Measurements from ENCODE around the gene TBC1D22A. TPM values are rescaled to one million over a fixed set of nuclear protein-coding genes. Genes with fewer than 3 reads are reported as not detected.

Gene TBC1D22A
- total RNA-seq, 2 experiments from 2014 or later: 36.0 to 38.0 TPM

DNA sequence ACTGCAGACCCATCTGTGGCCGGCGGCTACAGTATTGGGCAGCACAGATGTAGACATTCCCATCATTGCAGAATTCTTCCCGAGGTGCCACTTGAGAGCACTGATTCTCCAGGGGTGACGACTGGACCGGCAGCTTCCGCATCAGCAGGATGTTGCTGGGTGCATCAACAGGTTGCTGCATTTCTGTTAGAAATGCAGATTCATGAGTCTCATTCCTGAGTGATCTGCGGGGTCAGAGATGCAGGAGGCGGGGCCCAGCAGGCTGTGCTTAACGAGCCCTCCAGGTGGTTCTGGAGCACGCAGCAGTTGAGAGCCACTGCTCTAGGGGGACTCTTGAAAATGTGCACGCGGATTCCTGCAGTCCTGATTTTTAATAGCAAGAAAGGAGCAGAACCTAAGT lies 321.8 kb downstream of the TBC1D22A start:
- POLR2A ChIA-PET: no interaction called here

DNA sequence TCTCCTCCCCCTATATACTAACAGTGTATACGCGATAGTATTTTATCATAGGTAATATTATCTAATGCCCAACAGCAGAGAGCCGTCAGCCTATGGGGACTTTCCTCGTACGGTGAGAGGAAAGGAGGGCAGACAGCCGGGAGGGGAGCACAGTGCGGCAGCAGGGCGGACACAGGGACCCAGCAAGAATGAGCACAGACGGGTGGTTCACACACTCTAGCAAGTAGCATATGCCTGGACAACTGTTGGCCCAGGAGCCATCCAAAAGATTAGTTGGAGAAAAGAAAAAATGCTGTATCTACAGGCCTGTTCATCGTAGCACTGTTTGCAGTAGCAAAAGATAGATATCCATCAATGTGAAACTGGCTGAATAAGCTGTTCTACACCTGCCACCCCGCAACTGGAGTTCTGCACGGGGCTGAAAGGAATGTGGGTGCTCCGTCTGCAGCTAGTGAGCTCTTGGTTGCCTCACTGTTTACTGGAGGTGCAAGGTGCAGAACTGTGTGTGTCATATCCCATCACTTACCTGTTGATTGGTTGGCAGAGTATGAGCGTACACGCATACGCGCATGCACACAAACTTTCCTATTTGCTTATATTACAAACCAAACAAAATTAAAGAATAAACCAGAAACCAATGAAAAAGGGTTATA lies 324.3 kb downstream of the TBC1D22A start:
- ChIA-PET POLR2A (interaction anchor here (0.6 kb wide), 1 partner anchor 126 kb away, joined by 3 read pairs; no protein-coding TSS in a partner anchor), CTCF (no interaction called here)
- Mint-ChIP-seq H3K4me3 (no peak overlapping the region), H3K4me1 (peaks cover 38% of the 10 kb centered on the region), H3K27me3 (no peaks in the 10 kb centered on the region), H3K36me3 (ENCODE audit: low read depth) (peaks cover 3% of the 10 kb centered on the region), H3K9me3 (ENCODE audit: low read depth) (no peaks in the 10 kb centered on the region), H3K27ac (no peak overlapping the region)
- intact Hi-C loops (cut with DNase I, micrococcal nuclease): no loop called here
- DNase-seq (no peak), ATAC-seq (no peak)

More for the DNA sequence above, 321.8 kb downstream of the TBC1D22A start:
- CTCF ChIA-PET: no interaction called here
- DNase-seq: no peak
- no peak overlapping the region for H3K4me3 Mint-ChIP-seq
- peaks cover 6% of the 10 kb centered on the region for H3K9me3 Mint-ChIP-seq (ENCODE audit: low read depth)
- intact Hi-C loops (cut with DNase I, micrococcal nuclease): no loop called here
- peaks cover 6% of the 10 kb centered on the region for H3K36me3 Mint-ChIP-seq (ENCODE audit: low read depth)
- no peak overlapping the region for H3K27ac Mint-ChIP-seq
- no peaks in the 10 kb centered on the region for H3K27me3 Mint-ChIP-seq
- peaks cover 21% of the 10 kb centered on the region for H3K4me1 Mint-ChIP-seq
- ATAC-seq: no peak

DNA sequence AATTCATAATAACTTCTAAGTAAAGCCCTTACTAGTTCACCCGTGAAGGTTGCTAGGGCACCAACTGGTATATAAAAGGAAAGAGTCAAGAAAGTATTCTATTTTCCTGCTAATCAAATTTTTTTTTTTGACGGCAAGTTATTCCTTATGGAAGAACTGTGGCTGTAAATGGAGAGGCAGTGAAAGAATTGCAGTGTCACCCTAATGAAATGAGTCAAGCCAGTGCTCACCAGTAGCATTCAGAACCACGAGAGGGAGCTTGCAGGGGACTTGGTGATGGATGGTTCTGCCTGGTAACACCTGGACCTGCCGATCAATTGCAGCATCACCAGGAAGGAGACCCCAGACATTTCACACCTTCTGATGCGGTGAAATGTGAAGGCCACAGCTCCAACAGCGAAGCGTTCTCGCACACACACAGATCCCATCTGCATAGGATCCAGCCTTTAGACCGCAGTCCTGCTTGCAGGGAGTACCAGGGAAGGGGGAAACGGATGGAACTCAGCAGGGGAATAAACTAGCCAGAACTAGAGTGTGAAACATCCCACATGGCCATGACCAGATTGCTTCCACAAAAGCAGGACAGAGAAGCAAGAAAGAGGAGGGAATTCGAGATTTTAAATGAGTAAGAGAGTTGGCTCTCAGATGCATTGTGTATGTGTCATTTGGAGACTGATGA lies 326.2 kb downstream of the TBC1D22A start:
- Mint-ChIP-seq H3K4me1 (peaks cover 24% of the 10 kb centered on the region), H3K9me3 (ENCODE audit: low read depth) (peaks cover 4% of the 10 kb centered on the region), H3K27me3 (no peaks in the 10 kb centered on the region), H3K4me3 (no peak overlapping the region), H3K36me3 (ENCODE audit: low read depth) (peaks cover 10% of the 10 kb centered on the region), H3K27ac (no peak overlapping the region)
- DNase-seq (no peak), ATAC-seq (no peak)
- POLR2A ChIA-PET: no interaction called here
- CTCF ChIA-PET: interaction anchor here (0.6 kb wide), 1 partner anchor 167 kb away, joined by 3 read pairs; no protein-coding TSS in a partner anchor
- intact Hi-C loops (cut with DNase I, micrococcal nuclease): no loop called here

DNA sequence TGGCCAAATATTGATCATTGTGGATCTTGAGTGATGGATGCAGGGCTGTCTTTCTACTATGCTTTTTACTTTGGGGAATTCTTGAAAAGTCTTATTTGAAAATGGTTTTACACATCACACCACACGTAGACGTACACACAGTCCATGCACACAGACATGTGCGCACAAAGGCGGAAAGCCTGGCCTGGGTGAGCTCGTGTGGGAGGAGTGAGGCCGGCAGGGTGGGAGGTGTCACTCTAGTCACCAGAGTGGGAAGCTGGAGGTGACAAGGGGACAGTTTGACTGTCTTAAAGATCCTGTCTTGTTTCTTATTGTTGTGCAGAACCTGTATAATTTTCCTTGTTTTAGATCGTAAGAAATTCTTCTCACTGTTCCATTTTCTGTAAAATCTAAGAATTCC lies 326.9 kb downstream of the TBC1D22A start:
- Mint-ChIP-seq H3K9me3 (ENCODE audit: low read depth) (peaks cover 8% of the 10 kb centered on the region), H3K27me3 (no peaks in the 10 kb centered on the region), H3K4me3 (no peak overlapping the region), H3K36me3 (ENCODE audit: low read depth) (peaks cover 10% of the 10 kb centered on the region), H3K4me1 (peaks cover 25% of the 10 kb centered on the region), H3K27ac (no peak overlapping the region)
- POLR2A ChIA-PET: no interaction called here
- ATAC-seq: no peak
- CTCF ChIA-PET: interaction anchor here (0.6 kb wide), 1 partner anchor 166 kb away, joined by 3 read pairs; no protein-coding TSS in a partner anchor
- no peak for DNase-seq
- intact Hi-C loops (cut with DNase I, micrococcal nuclease): no loop called here

DNA sequence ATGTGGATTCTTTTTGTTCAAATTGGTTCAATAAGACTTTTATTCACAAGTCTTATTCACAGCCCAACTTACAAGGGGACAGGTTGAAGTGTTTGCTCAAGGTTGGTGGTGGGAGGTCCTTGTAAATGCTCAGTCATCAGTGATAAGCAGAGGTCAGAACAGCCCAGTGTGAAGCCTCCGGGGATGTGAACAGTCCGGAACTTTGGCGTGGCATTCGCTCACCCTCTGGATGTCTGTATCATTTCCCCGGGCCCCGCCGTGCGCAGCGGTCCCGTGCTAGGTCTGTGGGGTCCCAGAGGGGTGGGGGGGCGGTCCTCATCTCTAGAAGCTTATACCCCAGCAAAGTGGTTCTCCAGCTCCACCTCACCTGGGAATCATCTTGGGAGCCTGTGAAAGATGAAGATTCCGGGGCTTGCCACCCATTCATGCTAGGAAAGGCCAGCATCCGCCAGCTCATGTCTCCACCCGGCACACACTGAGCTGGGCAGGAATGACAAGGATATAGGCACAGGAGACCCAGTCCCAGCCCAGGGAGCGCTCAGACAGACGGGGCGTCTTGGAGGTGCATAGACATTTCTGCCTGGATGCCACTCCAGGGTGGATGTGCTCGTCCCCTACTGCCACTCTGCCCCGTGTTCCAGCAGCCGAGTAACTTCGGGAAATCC lies 327.5 kb downstream of the TBC1D22A start:
- H3K27ac Mint-ChIP-seq: no peak overlapping the region
- DNase-seq: no peak
- H3K9me3 Mint-ChIP-seq (ENCODE audit: low read depth): peaks cover 8% of the 10 kb centered on the region
- no peaks in the 10 kb centered on the region for H3K27me3 Mint-ChIP-seq
- H3K36me3 Mint-ChIP-seq (ENCODE audit: low read depth): peaks cover 12% of the 10 kb centered on the region
- intact Hi-C loops (cut with DNase I, micrococcal nuclease): no loop called here
- ATAC-seq: no peak
- H3K4me1 Mint-ChIP-seq: peaks cover 30% of the 10 kb centered on the region
- CTCF ChIA-PET: no interaction called here
- POLR2A ChIA-PET: no interaction called here
- no peak overlapping the region for H3K4me3 Mint-ChIP-seq

DNA sequence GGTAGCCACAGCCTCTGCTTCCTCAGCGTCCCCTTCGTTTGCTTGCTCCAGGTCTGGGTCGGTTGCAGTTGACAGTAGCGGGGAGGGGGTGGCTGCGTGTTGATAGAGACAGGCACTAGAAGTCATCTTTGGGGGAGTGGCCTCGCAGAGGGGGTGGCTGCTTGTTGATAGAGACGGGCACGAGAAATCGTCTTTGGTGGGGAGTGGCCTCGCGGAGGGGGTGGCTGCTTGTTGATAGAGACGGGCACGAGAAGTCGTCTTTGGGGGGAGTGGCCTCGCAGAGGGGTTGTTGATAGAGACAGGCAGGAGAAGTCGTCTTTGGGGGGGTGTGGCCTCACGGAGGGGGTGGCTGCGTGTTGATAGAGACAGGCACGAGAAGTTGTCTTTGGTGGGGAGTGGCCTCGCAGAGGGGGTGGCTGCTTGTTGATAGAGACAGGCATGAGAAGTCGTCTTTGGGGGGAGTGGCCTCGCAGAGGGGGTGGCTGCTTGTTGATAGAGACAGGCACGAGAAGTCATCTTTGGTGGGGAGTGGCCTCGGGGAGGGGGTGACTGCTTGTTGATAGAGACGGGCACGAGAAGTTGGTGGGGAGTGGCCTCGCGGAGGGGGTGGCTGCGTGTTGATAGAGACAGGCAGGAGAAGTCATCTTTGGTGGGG lies 328.3 kb downstream of the TBC1D22A start:
- intact Hi-C loops (cut with DNase I, micrococcal nuclease): no loop called here
- H3K36me3 Mint-ChIP-seq (ENCODE audit: low read depth): peaks cover 14% of the 10 kb centered on the region
- ATAC-seq (no peak), DNase-seq (peak; percentile 48)
- H3K4me3 Mint-ChIP-seq: peak overlapping the region; percentile 47
- H3K27ac Mint-ChIP-seq: peak overlapping the region; percentile 4
- H3K9me3 Mint-ChIP-seq (ENCODE audit: low read depth): peaks cover 8% of the 10 kb centered on the region
- ChIA-PET POLR2A (no interaction called here), CTCF (no interaction called here)
- H3K4me1 Mint-ChIP-seq: peaks cover 35% of the 10 kb centered on the region
- H3K27me3 Mint-ChIP-seq: no peaks in the 10 kb centered on the region

DNA sequence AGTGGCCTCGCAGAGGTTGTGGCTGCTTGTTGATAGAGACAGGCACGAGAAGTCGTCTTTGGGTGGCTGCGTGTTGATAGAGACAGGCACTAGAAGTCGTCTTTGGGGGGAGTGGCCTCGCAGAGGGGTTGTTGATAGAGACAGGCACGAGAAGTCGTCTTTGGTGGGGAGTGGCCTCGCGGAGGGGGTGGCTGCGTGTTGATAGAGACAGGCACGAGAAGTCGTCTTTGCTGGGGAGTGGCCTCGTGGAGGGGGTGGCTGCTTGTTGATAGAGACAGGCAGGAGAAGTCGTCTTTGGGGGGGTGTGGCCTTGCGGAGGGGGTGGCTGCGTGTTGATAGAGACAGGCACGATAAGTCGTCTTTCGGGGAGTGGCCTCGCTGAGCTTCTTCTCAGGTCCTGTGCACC lies 328.8 kb downstream of the TBC1D22A start:
- Mint-ChIP-seq H3K36me3 (ENCODE audit: low read depth) (peaks cover 16% of the 10 kb centered on the region), H3K4me1 (peaks cover 37% of the 10 kb centered on the region), H3K4me3 (peak overlapping the region; percentile 47), H3K9me3 (ENCODE audit: low read depth) (peaks cover 8% of the 10 kb centered on the region), H3K27ac (peak overlapping the region; percentile 4), H3K27me3 (no peaks in the 10 kb centered on the region)
- POLR2A ChIA-PET: no interaction called here
- DNase-seq (peak; percentile 25), ATAC-seq (no peak)
- CTCF ChIA-PET: no interaction called here
- intact Hi-C loops (cut with DNase I, micrococcal nuclease): no loop called here

DNA sequence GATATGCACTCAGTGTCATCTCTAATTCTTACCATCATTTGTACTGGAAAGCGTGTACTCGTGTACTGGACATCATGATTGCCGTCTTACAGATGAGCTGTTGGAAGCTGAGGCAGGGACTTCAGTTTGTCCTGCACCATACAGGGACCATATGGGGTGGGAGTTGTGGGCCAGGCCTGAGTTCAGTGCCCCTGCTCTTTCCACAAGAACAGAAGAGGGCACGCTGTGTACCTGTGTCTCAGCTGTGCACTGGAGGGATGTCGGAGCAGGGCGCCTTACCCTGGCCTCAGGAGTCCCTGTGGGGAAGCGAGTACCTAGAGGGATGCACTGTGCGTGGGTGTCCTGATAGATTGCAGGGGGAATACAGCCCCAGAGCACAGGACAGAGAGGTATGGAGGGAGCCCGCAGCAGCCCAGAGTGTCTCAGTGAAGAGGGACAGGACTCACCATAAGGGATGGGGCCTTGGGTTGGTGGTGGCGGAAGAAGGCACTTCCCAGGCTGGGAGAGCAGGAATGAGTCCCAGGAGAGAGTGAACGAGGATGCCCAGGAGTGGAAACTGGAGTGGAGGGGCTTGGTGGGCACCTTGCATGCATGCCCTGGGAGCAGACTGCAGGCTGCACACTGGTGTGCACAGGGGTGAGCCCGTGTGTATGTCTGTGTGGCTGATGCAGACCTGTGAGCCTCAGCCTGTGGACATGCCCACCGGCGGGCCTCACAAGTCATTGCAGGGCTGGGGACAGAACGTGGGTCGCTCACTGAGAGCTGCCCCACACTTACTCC lies 329.7 kb downstream of the TBC1D22A start:
- CTCF ChIA-PET: no interaction called here
- intact Hi-C loops (cut with DNase I, micrococcal nuclease): no loop called here
- Mint-ChIP-seq H3K36me3 (ENCODE audit: low read depth) (peaks cover 17% of the 10 kb centered on the region), H3K4me3 (no peak overlapping the region), H3K27ac (no peak overlapping the region), H3K4me1 (peaks cover 37% of the 10 kb centered on the region), H3K27me3 (no peaks in the 10 kb centered on the region), H3K9me3 (ENCODE audit: low read depth) (peaks cover 8% of the 10 kb centered on the region)
- no peak for DNase-seq
- POLR2A ChIA-PET: no interaction called here
- ATAC-seq: no peak

DNA sequence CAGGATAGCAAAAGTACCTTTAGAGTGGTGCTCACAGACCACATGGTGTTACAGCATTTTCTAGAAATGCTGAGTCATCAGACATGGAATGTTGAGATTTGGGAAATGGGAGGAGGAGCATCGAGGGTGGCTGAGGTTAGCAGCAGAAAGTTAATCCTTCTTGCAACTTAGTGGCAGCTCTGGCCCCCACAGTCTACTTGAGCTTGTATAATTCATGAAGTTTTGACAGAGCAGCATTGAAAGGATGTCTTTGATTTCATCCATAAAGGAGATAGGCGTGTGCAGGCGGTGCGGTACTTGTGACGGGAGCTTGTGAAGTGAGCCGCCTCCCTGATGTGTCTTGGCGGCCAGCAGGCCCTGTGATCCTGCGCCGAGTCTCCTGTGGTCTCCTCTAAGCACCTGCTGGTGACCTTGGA lies 330.5 kb downstream of the TBC1D22A start:
- ChIA-PET POLR2A (no interaction called here), CTCF (no interaction called here)
- H3K4me3 Mint-ChIP-seq: no peak overlapping the region
- ATAC-seq (no peak), DNase-seq (no peak)
- peaks cover 37% of the 10 kb centered on the region for H3K4me1 Mint-ChIP-seq
- intact Hi-C loops (cut with DNase I, micrococcal nuclease): no loop called here
- H3K36me3 Mint-ChIP-seq (ENCODE audit: low read depth): peaks cover 17% of the 10 kb centered on the region
- H3K27me3 Mint-ChIP-seq: no peaks in the 10 kb centered on the region
- no peak overlapping the region for H3K27ac Mint-ChIP-seq
- H3K9me3 Mint-ChIP-seq (ENCODE audit: low read depth): peaks cover 8% of the 10 kb centered on the region

DNA sequence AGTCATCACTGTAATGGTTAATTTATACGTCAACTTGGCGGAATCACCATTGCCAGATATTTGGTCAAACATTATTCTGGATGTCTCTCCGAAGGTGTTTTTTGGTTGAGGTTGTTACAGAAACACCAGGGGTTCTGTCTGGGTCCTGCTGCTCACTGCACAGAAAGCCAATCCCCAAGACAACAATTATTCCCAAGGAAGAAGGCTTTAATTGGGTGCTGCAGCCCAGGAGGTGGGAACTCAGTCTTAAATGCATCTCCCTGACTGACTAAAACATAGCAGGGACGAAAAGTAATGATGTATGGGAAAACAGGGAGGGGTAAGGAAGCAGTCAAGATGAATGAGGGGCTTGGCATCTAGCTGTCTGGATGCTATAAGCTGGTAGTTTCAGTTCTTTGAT lies 331.3 kb downstream of the TBC1D22A start:
- Mint-ChIP-seq H3K36me3 (ENCODE audit: low read depth) (peaks cover 17% of the 10 kb centered on the region), H3K27me3 (no peaks in the 10 kb centered on the region), H3K4me3 (no peak overlapping the region), H3K27ac (no peak overlapping the region), H3K4me1 (peaks cover 36% of the 10 kb centered on the region), H3K9me3 (ENCODE audit: low read depth) (peaks cover 8% of the 10 kb centered on the region)
- intact Hi-C loops (cut with DNase I, micrococcal nuclease): no loop called here
- POLR2A ChIA-PET: no interaction called here
- no peak for DNase-seq
- no peak for ATAC-seq
- CTCF ChIA-PET: interaction anchor here (1.2 kb wide), 1 partner anchor 46 kb away, joined by 3 read pairs; no protein-coding TSS in a partner anchor

DNA sequence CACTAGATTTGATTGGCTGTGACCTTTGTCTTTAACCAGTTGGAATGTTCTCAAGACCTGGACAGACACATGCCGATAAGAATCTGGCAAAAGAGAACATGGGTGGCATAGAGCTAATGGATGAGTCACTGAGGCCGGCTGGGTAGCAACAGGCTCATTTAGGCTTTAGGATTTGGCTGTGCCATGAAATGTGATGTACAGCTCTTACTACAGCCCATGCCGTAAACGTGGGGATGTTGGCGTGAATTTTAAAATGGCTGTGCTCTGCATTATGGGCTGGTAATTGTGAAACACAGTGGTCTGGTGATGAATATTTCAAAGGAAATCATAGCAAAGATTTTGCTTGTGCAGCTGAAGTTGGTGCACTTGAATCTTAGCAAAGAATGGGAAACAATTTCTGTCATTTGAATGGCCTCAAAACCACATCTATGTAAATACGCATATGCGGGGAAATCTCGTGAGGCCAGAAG lies 332.4 kb downstream of the TBC1D22A start:
- ChIA-PET POLR2A (no interaction called here), CTCF (interaction anchor here (1.2 kb wide), 1 partner anchor 45 kb away, joined by 3 read pairs; no protein-coding TSS in a partner anchor)
- H3K27ac Mint-ChIP-seq: no peak overlapping the region
- H3K36me3 Mint-ChIP-seq (ENCODE audit: low read depth): peaks cover 19% of the 10 kb centered on the region
- DNase-seq: peak; percentile 40
- no peaks in the 10 kb centered on the region for H3K27me3 Mint-ChIP-seq
- intact Hi-C loops (cut with DNase I, micrococcal nuclease): no loop called here
- H3K4me1 Mint-ChIP-seq: peaks cover 25% of the 10 kb centered on the region
- peaks cover 8% of the 10 kb centered on the region for H3K9me3 Mint-ChIP-seq (ENCODE audit: low read depth)
- no peak overlapping the region for H3K4me3 Mint-ChIP-seq
- peak; percentile 74 for ATAC-seq

Data from activated CD4-positive, alpha-beta T cell treated with anti-CD3 and anti-CD28 coated beads for 36 hours (primary cell).